Liver (tissue), 3 donors: Measurements from ENCODE around the gene NFIA.

Experiments used
- ATF3 ChIP-seq: IDR thresholded peaks from 2 replicates; pipeline ENCODE4 v1.6.1; 2016; ENCODE audit warnings: antibody characterized with exemption
- CTCF ChIP-seq: fragments of 150-350 bp; IDR thresholded peaks from 2 replicates; pipeline ENCODE4 v1.5.1; 2017; ENCODE audit warnings: improper control_type of control experiment, low read depth, low read length; ENCODE audit not compliant: missing input control
- NR2F2 ChIP-seq: IDR thresholded peaks from 2 replicates; pipeline ENCODE4 v1.6.1; 2016; ENCODE audit warnings: antibody characterized with exemption
- donor health status: healthy.
- donor health status: healthy.

- TF ChIP-seq CTCF (no peak), ATF3 (no peak), NR2F2 (no peak)
These were observed 247.2 kb downstream of the NFIA start for GRCh38 chr1:61329556-61329955.
